HepG2 (cell line): Measurements from ENCODE around the gene DPEP2NB. TPM values are rescaled to one million over a fixed set of nuclear protein-coding genes. Genes with fewer than 3 reads are reported as not detected.

Experiments
- CENPX ChIP-seq: sonication (generic); formaldehyde crosslinking; IDR thresholded peaks from 2 replicates; pipeline ENCODE4 v1.9.0; 2021; ENCODE audit warnings: mild to moderate bottlenecking, missing genetic modification reagents, moderate library complexity
- CHCHD3 ChIP-seq: sonication (generic); formaldehyde crosslinking; IDR thresholded peaks from 2 replicates; pipeline ENCODE4 v1.8.0; 2022; ENCODE audit warnings: mild to moderate bottlenecking, missing genetic modification reagents, moderate library complexity
- DPF2 ChIP-seq: sonication (generic); formaldehyde crosslinking; IDR thresholded peaks from 2 replicates; pipeline ENCODE4 v1.4.0; 2020; ENCODE audit warnings: mild to moderate bottlenecking, low read depth, missing genetic modification reagents, borderline replicate concordance
- HNRNPLL ChIP-seq: fragments of 200-400 bp; formaldehyde crosslinking; IDR thresholded peaks from 2 replicates; pipeline ENCODE4 v1.6.1; 2017; ENCODE audit warnings: mild to moderate bottlenecking, low read depth, low read length; ENCODE audit not compliant: poor library complexity, severe bottlenecking
- JUN ChIP-seq: sonication (generic); formaldehyde crosslinking; IDR thresholded peaks from 2 replicates; pipeline ENCODE4 v1.4.0; 2020; ENCODE audit warnings: mild to moderate bottlenecking, missing genetic modification reagents
- MAFK ChIP-seq, 2 experiments: IDR thresholded peaks in 1 of 2; conservative IDR thresholded peaks in 1 of 2; 2 replicates each; pipeline ENCODE4 v1.6.1; 2011; ENCODE audit warnings: improper control_type of control experiment in 2 of 2, low read length in 2 of 2
- MBNL3 ChIP-seq: fragments of 250-450 bp; sonication (Bioruptor Pico); conservative IDR thresholded peaks from 2 replicates; pipeline ENCODE4 v1.8.0; 2022; ENCODE audit warnings: mild to moderate bottlenecking, inconsistent platforms
- POLR2A ChIP-seq, 2 experiments: IDR thresholded peaks; 2 replicates each; pipeline ENCODE4 v1.6.1; 2011; ENCODE audit warnings: low read depth in 2 of 2, low read length in 2 of 2, mild to moderate bottlenecking in 1 of 2, moderate library complexity in 1 of 2; ENCODE audit not compliant: insufficient read depth in 1 of 2
- RORA ChIP-seq: sonication (generic); formaldehyde crosslinking; IDR thresholded peaks from 2 replicates; pipeline ENCODE4 v1.5.0; 2020; ENCODE audit warnings: mild to moderate bottlenecking, missing genetic modification reagents, moderate library complexity
- SATB2 ChIP-seq: sonication (generic); formaldehyde crosslinking; IDR thresholded peaks from 2 replicates; pipeline ENCODE4 v1.5.0; 2020; ENCODE audit warnings: missing genetic modification reagents
- ZNF335 ChIP-seq: sonication (generic); formaldehyde crosslinking; IDR thresholded peaks from 2 replicates; pipeline ENCODE4 v1.4.0; 2020; ENCODE audit warnings: missing genetic modification reagents
- ZNF558 ChIP-seq: sonication (generic); formaldehyde crosslinking; IDR thresholded peaks from 2 replicates; pipeline ENCODE4 v1.9.0; 2022; ENCODE audit warnings: mild to moderate bottlenecking, missing genetic modification reagents, borderline replicate concordance
- ZNF703 ChIP-seq: sonication (generic); formaldehyde crosslinking; IDR thresholded peaks from 2 replicates; pipeline ENCODE4 v1.5.1; 2020; ENCODE audit warnings: missing genetic modification reagents, mild to moderate bottlenecking, moderate library complexity, borderline replicate concordance
- polyA plus RNA-seq, 8 experiments: library from polyadenylated mRNA; depleted of rRNA in 3 of 8; stranded (reverse) in 7 of 8; unstranded in 1 of 8; fragments of >200 nt; fragmentation: Illumina TruSeq in 4 of 8; extraction: Trizol in 4 of 8; gene quantifications; 2 replicates each; pipeline versions ENCODE4 v1.2.1 to v1.2.3, GENCODE V29; 2011 to 2016; ENCODE audit warnings: low read depth in 4 of 8, missing spikeins in 1 of 8, mixed read lengths in 1 of 8; ENCODE audit not compliant: insufficient read depth in 1 of 8
- total RNA-seq, 5 experiments: library from RNA; depleted of rRNA; stranded (reverse); fragments of >200 nt; fragmentation: Illumina TruSeq; extraction: Trizol; gene quantifications; 2 replicates each; pipeline ENCODE4 v1.2.3, GENCODE V29; 2016; ENCODE audit warnings: low read depth in 1 of 5
- TF ChIP-seq, protein P1 (sequence below): sonication (generic); formaldehyde crosslinking; IDR thresholded peaks from 2 replicates; pipeline ENCODE4 v1.5.1; 2020; ENCODE audit warnings: mild to moderate bottlenecking, missing genetic modification reagents, moderate library complexity
- TF ChIP-seq, protein P2 (sequence below): IDR thresholded peaks from 2 replicates; pipeline ENCODE4 v1.6.1; 2016; ENCODE audit warnings: low read depth, borderline replicate concordance
- TF ChIP-seq, protein P3 (sequence below): sonication (generic); formaldehyde crosslinking; IDR thresholded peaks from 2 replicates; pipeline ENCODE4 v1.4.0; 2020; ENCODE audit warnings: mild to moderate bottlenecking, missing genetic modification reagents
- TF ChIP-seq, protein P4 (sequence below): sonication (generic); formaldehyde crosslinking; IDR thresholded peaks from 2 replicates; pipeline ENCODE4 v1.4.0; 2020; ENCODE audit warnings: missing genetic modification reagents
- TF ChIP-seq, protein P5 (sequence below): sonication (generic); formaldehyde crosslinking; IDR thresholded peaks from 2 replicates; pipeline ENCODE4 v1.4.0; 2020; ENCODE audit warnings: mild to moderate bottlenecking, missing genetic modification reagents
- TF ChIP-seq, protein P6 (sequence below): sonication (generic); formaldehyde crosslinking; IDR thresholded peaks from 2 replicates; pipeline ENCODE4 v1.5.0; 2020; ENCODE audit warnings: mild to moderate bottlenecking, missing genetic modification reagents, moderate library complexity

DPEP2NB gene
- total and polyA plus RNA-seq, 2 of the 13 experiments (the other 11 are each of a cell fraction or from before 2014, with no cell fraction given) = not detected

DNA sequence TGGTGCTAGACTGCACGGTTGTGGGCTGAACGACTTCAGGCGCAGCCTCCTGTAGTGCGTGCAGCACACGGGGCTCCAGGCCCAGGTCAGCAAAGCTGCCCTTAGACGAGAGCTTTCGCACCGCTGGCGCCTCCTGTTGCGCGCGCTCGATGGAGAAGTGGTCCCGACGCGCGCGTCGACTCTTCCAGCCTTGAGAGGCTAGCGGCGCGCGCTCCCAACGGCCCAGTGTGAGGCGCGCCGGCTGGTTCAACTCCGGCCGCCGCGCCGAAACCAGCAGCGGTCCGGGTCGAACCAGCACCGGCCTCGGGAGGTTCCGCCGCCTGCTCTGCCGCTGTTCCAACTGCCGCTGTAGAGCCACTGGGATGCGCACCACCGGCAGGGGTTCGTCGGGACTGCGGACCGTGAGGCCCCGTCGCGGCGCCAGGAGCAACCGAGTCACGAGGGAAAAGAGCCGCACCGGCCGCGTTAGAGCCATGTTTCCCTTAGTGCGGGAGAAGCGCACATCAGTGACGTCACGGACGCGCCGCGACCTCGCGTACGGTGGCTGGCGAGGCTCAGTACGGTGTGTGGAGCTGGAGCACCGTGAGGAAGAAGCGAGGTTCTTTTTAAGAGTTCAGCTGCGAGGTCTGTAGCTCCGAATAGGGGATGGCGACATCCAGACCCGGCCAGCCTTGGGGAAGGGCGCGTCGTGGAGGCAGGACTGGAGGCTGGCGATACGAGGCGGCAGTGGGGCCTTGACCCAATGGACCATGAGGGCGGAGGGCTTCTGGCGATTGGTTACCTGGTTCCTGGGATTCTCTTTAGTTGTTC lies 7.2 kb upstream of the DPEP2NB start, which contains the start of the genes DDX28 and DUS2 (continued):
- TF ChIP-seq CENPX (CRISPR knock-in tag) = no peak
- TF ChIP-seq, protein P1, sequence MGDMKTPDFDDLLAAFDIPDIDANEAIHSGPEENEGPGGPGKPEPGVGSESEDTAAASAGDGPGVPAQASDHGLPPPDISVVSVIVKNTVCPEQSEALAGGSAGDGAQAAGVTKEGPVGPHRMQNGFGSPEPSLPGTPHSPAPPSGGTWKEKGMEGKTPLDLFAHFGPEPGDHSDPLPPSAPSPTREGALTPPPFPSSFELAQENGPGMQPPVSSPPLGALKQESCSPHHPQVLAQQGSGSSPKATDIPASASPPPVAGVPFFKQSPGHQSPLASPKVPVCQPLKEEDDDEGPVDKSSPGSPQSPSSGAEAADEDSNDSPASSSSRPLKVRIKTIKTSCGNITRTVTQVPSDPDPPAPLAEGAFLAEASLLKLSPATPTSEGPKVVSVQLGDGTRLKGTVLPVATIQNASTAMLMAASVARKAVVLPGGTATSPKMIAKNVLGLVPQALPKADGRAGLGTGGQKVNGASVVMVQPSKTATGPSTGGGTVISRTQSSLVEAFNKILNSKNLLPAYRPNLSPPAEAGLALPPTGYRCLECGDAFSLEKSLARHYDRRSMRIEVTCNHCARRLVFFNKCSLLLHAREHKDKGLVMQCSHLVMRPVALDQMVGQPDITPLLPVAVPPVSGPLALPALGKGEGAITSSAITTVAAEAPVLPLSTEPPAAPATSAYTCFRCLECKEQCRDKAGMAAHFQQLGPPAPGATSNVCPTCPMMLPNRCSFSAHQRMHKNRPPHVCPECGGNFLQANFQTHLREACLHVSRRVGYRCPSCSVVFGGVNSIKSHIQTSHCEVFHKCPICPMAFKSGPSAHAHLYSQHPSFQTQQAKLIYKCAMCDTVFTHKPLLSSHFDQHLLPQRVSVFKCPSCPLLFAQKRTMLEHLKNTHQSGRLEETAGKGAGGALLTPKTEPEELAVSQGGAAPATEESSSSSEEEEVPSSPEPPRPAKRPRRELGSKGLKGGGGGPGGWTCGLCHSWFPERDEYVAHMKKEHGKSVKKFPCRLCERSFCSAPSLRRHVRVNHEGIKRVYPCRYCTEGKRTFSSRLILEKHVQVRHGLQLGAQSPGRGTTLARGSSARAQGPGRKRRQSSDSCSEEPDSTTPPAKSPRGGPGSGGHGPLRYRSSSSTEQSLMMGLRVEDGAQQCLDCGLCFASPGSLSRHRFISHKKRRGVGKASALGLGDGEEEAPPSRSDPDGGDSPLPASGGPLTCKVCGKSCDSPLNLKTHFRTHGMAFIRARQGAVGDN (CRISPR knock-in tag) = peak; percentile 97
- TF ChIP-seq, protein P2, sequence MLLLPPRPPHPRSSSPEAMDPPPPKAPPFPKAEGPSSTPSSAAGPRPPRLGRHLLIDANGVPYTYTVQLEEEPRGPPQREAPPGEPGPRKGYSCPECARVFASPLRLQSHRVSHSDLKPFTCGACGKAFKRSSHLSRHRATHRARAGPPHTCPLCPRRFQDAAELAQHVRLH (CRISPR knock-in tag) = peak; percentile 92; the same call in 1 of the 2 replicates
- no peak for TF ChIP-seq RORA
- peak; percentile 76; the same call in 1 of the 2 replicates for TF ChIP-seq SATB2 (CRISPR knock-in tag)
- TF ChIP-seq, protein P3, sequence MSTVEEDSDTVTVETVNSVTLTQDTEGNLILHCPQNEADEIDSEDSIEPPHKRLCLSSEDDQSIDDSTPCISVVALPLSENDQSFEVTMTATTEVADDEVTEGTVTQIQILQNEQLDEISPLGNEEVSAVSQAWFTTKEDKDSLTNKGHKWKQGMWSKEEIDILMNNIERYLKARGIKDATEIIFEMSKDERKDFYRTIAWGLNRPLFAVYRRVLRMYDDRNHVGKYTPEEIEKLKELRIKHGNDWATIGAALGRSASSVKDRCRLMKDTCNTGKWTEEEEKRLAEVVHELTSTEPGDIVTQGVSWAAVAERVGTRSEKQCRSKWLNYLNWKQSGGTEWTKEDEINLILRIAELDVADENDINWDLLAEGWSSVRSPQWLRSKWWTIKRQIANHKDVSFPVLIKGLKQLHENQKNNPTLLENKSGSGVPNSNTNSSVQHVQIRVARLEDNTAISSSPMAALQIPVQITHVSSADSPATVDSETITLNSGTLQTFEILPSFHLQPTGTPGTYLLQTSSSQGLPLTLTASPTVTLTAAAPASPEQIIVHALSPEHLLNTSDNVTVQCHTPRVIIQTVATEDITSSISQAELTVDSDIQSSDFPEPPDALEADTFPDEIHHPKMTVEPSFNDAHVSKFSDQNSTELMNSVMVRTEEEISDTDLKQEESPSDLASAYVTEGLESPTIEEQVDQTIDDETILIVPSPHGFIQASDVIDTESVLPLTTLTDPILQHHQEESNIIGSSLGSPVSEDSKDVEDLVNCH (CRISPR knock-in tag) = 0 out of 2 replicates have a peak, but pooled peaks have one; percentile 38
- TF ChIP-seq, protein P4, sequence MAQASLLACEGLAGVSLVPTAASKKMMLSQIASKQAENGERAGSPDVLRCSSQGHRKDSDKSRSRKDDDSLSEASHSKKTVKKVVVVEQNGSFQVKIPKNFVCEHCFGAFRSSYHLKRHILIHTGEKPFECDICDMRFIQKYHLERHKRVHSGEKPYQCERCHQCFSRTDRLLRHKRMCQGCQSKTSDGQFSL (CRISPR knock-in tag) = no peak; the same call in 1 of the 2 replicates
- no peak; the same call in 1 of the 2 replicates for TF ChIP-seq ZNF703
- peak; percentile 88 to 92 for TF ChIP-seq POLR2A (IDR thresholded peaks at IDR 0.05; ENCODE audit: insufficient read depth in 1 of 2, low read depth in 2 of 2, low read length in 2 of 2)
- TF ChIP-seq, protein P5, sequence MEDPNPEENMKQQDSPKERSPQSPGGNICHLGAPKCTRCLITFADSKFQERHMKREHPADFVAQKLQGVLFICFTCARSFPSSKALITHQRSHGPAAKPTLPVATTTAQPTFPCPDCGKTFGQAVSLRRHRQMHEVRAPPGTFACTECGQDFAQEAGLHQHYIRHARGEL (CRISPR knock-in tag) = peak; percentile 84; the same call in 1 of the 2 replicates
- TF ChIP-seq, protein P6, sequence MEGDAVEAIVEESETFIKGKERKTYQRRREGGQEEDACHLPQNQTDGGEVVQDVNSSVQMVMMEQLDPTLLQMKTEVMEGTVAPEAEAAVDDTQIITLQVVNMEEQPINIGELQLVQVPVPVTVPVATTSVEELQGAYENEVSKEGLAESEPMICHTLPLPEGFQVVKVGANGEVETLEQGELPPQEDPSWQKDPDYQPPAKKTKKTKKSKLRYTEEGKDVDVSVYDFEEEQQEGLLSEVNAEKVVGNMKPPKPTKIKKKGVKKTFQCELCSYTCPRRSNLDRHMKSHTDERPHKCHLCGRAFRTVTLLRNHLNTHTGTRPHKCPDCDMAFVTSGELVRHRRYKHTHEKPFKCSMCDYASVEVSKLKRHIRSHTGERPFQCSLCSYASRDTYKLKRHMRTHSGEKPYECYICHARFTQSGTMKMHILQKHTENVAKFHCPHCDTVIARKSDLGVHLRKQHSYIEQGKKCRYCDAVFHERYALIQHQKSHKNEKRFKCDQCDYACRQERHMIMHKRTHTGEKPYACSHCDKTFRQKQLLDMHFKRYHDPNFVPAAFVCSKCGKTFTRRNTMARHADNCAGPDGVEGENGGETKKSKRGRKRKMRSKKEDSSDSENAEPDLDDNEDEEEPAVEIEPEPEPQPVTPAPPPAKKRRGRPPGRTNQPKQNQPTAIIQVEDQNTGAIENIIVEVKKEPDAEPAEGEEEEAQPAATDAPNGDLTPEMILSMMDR = peak; percentile 34; the same call in 1 of the 2 replicates
- peak; percentile 75 for TF ChIP-seq HNRNPLL
- TF ChIP-seq CHCHD3 = no peak
- TF ChIP-seq MAFK (conservative IDR thresholded peaks at IDR 0.05 in 1 of 2, IDR thresholded peaks at IDR 0.05 in 1 of 2; ENCODE audit: low read length in 2 of 2) = peak in 1 of 2 experiments; percentile 52; a peak in 1 of 4 replicates
- peak; percentile 81 for TF ChIP-seq ZNF335 (CRISPR knock-in tag)
- TF ChIP-seq ZNF558 (CRISPR knock-in tag) = peak; percentile 65; the same call in 1 of the 2 replicates
- TF ChIP-seq JUN (CRISPR knock-in tag) = peak; percentile 60; the same call in 1 of the 2 replicates
- TF ChIP-seq MBNL3 (CRISPR knock-in tag) = no peak
- TF ChIP-seq DPF2 (CRISPR knock-in tag) = no peak; the same call in 1 of the 2 replicates
